Stimulated activated CD8-positive, alpha-beta memory T cell treated with anti-CD3 and anti-CD28 coated beads, Interleukin-12 subunit alpha, Interleukin-12 subunit beta, amount 100 ng/mL, for 24 hours (primary cell): ENCODE data around the gene POMT1.
A peak's percentile ranks its signal among the peaks of the same experiment; 100 is the strongest.

Source experiments
- DNase-seq: peaks from one replicate; pipeline ENCODE4 v3.0.0-alpha.2; 2020; ENCODE audit errors: extremely low read depth

The POMT1 gene

DNA sequence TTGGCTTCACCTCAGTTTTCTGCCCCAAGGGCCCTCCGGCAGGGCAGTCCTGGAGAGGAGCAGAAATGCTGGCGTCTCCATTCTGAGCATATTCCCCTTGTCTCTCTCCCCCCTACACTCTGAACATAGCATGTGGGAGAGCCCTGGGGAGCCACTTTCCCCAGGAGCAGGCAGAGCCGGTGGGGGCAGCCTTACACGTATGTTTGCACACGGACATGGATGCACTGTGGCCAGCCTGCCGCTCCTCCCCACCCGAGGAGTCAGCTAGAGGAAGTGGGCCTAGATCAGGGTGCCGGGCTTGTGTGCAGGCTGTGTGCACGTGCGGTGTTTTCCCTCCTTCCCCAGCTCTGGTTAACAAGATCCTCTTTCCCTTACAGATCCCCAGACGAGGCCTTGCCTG lies 25.4 kb upstream of the POMT1 start:
- no peak for DNase-seq

DNA sequence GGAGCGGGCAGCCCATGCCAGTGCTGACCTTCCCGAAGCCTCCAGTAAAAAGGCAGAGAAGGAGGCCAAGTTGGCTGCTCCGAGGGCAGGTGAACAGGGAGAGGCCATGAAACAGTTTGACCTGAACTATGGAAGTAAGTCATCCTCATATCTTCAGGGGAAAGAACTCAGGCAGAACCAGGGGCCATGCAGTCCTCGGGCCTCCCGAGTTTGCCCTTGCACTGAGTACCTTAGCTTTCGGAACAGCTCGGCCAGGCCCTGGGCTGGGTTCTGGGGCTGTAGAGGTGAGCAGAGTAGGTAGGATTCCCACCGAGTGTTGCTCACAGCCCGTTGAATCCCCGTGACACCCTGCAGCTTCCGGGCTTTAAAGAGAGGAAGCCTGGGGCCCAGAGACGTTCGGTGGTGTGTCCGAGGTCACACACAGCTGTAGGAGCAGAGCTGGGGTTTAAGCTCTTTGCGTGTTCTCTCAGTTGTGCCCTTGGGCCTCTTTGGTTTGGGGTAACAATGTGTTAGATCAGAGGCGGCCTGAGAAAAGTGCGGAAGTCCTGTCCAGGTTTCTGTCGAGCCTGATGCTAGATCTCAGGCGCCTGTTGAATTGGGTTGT lies 24.8 kb upstream of the POMT1 start:
- DNase-seq = no peak

DNA sequence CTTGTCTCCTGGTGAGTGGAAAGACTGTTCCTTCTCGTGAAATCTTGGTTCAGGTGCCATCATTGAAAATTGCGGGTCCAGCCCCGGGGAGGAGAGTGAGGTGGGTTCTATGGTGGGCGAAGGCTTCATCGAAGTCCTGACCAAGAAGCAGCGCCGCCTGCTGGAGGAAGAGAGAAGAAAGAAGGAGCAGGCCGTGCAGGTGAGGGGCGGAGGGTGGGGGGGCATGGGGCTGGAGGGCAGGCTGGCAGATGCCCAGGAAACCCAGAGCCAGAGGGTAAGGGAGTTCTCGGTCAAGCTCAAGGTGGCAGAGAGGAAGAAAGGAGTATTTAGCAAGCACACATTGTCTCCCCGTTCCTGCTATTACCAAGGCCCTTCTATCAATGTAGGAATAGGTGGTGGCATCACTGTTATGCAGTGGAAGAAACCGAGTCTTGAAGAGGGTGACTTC lies 24.3 kb upstream of the POMT1 start:
- DNase-seq = peak; percentile 15

DNA sequence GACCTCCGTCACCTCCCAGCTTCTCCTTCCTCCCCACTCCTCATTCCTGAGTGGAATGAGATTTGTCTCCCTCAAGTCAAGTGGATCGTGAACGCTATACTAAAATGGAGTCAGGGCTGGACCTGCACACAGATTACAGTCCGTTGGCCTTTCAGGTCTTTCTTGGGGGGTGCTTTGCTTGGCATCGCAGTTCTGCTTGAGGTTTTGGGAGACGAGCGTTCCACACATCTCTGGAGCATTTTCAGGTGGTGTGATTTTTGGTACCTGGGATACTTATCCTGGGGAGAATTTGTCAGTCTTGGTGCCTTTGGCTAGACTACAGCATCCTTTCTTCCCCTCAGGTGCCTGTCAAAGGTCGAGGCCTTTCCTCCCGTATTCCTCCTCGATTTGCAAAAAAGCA lies 23.8 kb upstream of the POMT1 start:
- DNase-seq = no peak

DNA sequence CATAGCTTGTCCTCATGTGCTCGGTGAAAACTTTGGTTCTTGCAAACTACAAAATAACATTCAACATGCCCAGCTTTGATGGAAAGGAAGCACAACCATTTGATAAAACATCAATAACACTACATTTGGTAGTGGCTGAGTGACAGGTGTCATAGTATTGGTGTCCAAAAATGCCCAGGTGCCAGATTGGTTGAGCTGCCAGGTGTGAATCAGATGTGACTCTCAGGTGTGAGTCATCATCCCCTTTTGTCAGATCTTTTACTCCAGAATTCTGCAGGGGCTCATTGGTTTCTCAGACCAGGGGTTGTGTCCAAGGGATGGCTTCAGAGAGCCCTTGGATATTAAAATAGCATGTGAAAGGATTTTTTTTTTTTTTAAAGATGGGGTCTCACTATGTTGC lies 22.5 kb upstream of the POMT1 start:
- DNase-seq = no peak

DNA sequence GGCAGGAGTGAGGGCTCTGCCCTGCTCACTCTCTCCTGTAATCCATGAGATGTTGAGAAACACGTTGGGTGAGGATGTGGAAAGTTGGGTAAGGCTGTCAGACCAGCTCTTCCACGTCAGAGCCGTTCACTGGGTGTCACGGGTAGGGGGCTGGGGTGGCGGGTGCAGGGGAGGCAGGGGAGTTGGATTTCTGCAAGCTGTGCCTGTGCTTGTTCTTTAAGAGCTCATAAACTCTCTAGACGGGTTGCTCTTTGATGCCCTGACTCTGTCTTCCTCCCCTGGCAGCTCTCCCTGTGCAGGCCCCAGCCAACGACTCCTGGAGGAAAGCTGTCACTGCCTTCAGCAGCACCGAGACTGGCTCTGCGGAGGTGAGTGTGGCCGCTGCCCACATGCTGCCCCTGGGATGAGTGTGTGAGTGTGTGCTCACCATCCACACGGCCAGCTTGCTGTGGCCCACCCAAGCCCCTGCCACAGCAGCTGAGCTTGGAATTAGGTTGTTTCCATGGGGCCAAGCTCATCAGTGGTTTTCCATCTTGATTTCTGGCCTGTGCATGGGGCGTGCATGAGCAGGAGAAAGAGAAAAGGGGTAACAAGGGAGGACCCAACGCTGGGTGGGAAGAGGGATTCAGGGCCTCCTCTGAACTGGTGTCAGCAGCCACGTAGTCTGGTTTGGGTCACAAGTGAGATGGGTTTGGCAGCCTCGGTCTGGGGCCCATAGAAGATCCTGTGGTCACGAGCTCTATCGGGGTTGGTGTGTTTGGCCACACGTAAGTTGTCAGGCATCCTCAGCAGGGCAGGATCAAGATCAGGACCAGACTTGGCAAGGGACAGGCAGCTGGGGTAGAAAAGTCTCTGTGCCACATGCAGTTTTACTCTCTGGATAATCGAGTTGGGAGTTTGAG lies 21.0 kb upstream of the POMT1 start:
- no peak for DNase-seq

DNA sequence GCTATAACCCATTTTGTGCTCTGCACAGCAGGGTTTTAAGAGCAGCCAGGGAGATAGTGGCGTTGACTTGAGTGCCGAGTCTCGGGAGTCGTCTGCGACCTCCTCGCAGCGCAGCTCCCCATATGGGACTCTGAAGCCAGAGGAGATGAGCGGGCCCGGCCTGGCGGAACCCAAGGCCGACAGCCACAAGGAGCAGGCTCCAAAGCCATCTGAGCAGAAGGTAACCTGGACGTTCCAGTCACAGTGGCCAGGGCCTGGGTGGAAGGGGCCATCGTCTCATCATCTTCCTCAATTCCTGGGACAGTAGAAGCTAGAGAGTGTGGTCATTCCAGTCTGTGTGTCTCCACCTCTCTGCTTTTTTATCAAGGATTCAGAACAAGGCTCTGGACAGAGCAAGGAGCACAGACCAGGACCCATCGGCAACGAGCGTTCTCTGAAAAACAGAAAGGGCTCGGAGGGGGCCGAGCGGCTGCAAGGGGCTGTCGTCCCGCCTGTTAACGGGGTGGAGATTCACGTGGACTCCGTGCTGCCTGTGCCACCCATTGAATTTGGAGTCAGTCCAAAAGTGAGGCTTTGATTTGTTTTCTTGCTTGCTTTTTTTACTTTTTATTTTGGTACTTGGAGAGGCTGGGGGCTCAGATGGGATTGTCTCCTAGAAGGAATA lies 20.2 kb upstream of the POMT1 start:
- no peak for DNase-seq

DNA sequence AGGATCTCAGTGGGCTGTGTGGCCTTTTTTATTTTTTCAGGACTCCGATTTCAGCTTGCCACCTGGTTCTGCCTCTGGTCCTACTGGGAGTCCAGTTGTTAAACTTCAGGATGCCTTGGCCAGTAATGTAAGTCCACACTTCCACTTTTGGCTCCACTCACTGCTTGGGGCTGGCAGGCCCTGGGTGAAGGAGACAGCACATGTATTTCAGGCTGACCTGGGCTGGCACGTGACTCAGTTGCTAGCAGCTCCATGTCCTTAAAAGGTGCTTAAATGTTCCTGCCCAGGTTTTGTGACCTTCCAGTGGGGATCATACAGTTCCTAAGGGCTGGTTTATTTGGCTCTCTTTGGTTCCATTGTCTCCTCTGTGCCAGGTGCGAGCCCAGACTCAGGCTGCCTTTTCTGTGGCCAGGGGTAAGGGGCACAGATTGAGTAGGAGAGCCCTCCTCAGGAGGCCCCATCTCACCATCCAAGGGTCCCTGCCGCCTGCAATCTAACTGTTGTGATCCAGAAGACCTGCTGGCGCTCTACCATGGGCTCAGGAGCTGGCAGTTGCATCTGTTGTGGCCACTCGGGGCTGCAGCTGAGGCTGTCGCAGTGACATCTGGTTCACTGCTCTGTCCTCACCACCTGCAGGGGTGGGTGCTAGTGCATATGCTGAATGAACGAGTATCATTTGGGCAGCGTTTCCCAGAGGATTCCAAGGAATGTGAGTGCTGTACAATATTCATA lies 19.2 kb upstream of the POMT1 start:
- no peak for DNase-seq

DNA sequence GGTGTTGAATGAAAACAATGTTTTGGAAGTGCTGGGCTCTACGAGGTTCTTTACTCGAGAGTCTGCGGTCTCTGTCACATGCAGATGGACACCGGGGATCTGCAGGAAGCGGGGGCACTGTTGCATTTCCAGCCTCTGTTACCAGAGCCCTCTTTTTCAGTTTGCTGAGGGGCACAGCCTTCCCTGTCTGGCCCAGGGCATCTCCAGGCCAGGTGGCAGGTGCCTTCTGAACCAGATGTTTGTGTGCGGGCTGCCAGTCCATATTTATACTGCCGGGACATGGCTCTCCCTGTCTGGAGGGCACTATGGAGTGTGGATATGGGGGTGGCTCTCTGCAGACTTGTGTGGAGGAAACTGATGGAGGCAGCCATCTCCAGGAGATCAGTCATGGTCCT lies 18.7 kb upstream of the POMT1 start:
- DNase-seq = no peak

DNA sequence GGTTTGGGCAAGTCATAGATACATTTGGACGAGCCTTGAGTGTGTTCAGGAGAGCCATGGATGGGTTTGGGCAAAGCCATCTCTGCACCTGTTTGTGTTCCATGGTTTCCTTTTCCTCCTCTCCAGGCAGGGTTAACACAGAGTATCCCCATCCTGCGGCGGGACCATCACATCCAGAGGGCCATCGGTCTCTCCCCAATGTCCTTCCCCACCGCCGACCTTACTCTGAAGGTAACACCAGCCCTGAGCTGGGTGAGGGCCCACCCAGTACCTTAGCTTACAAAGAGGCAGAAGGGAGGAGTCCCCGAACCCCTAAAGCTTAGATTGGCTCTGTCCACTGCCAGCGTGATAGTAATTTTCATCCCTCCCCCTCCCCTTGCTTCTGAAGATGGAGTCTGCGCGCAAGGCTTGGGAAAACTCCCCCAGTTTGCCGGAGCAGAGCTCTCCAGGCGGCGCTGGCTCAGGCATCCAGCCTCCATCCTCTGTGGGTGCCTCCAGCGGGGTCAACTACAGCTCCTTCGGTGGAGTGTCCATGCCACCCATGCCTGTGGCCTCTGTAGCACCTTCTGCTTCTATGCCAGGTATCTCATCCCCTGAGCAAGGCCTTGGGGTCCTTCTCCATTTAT lies 18.0 kb upstream of the POMT1 start:
- DNase-seq = no peak

DNA sequence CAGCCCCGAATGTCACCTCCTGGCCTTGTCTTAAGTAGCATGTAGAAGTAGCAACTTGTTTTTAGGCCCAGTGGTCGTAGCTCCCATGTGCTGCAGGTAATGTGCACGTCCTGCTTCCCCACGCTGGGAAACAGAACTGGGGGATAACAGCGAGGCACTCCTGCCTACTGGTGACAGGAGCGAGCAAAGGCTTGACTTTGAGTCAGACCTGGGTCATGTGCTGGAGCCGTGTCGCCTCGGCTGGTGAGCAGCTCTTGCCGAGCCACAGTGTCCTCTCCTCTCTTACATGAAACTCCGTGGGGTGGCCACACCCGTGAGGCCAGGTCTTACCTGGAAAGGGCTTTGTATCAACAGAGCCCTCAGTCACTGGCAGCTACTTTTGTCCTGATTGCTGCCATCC lies 17.5 kb upstream of the POMT1 start:
- no peak for DNase-seq

DNA sequence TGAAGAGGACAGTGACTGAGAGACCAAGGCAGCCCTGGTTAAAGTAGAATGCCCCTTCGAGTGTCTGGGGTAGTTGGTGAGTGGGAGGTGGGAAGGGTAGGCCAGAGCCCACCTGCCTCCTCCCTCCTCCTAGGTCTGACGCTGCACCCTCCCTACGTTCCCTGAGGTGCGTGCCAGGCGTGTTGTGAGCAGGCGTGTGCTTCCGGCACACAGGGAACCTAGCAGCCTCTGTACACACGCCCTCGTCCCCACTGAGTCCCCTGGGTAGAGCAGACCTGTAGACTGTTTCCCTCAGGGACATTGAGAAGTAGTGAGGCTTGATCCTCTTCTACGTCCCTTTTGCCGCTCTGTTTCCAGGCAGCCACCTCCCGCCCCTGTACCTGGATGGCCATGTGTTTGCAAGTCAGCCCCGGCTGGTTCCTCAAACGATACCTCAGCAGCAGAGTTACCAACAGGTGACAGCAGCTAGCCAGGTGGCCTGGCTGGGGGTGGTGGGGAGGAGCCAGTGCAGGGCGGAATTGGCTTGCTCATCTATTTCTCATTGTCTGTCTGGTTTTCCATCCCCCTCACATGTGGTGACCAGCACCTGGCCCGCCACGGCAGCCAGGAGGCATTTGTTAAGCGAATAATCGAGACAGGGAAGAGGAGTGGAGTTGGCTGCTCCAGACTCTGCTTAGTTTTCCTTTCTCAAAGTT lies 16.8 kb upstream of the POMT1 start:
- DNase-seq = no peak

DNA sequence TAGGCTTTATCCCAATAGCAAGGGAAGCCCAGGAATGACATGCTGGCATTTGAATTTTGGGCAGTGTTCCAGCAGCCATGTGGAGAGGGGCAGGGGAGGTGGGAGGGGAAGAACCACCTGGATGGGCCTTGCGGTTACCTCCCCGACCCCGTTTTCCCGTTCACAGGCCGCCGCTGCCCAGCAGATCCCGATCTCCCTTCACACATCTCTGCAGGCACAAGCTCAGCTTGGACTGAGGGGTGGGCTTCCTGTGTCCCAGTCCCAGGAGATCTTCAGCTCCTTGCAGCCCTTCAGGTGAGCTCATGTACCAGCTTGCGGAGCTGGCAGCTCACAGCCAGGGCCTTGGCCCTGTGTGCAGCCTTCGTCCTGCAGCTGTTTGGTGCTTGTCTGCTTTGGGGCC lies 15.7 kb upstream of the POMT1 start:
- DNase-seq = no peak

DNA sequence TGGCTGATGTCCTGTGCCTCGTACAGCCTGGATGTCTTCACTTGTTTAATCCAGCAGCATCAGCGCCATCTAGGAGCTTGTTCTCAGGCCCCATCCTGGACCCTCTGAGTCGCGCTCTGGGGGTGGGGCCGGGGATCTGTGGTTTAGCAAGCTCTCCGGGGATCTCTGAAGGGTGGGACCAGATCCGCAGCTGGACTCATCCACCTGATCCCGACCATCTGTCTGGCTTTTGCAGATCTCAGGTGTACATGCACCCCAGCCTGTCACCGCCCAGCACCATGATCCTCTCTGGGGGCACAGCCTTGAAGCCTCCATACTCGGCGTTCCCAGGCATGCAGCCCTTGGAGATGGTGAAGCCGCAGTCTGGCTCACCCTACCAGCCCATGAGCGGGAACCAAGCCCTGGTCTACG lies 15.1 kb upstream of the POMT1 start:
- no peak for DNase-seq

DNA sequence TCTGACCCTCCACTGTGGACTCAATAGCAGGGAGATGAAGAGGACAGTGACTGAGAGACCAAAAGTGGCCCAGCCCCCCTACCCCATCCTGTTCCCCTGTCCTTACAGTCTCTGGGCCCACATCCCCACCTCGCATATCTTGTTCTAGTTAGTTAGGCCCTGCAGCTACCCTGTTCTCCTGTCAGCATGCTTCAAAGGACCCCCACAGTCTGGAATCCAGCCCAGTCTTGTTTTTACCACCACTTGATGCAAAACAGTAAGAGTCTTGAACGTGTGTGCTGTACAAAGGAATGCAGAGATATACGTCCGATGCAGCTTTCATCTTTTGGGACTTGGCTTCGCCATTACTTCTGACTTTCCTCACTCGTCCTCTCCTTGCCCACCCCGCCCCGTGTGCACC lies 12.2 kb upstream of the POMT1 start:
- no peak for DNase-seq

DNA sequence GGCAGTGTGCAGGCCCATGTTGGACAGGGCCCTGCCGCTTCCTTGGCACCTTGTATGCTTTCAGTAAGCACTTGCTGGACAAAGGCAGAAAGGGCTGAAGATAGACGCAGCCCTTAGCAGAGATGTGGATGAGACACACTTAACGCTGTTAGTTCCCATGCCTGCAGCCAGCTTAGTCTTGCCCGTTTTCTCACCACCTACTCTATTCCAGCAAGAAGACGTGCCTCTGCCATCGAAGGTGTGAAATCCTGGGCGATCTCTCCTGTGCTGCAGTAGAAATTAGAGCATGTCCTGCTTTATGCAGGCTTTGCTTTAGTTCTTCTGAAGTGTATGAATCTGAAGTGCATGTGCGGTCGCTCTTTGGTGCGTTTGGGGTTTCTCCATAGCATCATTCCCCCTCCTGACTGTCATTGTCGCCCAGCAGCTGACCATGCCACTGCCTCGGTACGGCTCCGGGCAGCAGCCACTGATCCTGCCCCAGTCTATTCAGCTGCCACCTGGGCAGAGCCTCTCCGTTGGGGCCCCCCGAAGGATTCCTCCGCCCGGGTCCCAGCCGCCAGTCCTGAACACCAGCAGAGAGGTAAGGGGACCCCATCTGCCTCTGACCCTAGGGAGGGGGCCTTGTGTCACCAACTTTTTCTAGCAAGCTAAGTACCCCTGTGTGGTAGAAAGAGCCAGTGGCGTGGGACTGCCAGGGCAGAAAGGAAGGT lies 11.6 kb upstream of the POMT1 start:
- DNase-seq = no peak

DNA sequence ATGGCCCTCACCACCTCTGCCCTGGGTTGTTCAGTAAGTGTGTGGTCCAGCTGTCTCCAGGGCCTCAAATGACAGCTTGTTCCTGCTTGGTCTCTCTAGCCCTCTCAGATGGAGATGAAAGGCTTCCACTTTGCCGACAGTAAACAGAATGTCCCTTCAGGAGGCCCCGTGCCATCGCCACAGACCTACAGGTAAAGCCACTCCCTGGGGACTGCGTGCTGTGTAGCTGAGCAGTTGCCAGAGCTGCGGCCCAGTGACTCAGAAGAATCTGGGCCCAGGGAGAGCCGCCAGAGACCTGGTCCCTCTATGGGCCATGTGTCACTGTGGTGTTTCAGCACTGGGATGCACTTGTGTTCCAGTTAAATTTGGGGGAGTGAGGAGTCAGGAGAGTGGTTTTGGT lies 10.6 kb upstream of the POMT1 start:
- DNase-seq = no peak

DNA sequence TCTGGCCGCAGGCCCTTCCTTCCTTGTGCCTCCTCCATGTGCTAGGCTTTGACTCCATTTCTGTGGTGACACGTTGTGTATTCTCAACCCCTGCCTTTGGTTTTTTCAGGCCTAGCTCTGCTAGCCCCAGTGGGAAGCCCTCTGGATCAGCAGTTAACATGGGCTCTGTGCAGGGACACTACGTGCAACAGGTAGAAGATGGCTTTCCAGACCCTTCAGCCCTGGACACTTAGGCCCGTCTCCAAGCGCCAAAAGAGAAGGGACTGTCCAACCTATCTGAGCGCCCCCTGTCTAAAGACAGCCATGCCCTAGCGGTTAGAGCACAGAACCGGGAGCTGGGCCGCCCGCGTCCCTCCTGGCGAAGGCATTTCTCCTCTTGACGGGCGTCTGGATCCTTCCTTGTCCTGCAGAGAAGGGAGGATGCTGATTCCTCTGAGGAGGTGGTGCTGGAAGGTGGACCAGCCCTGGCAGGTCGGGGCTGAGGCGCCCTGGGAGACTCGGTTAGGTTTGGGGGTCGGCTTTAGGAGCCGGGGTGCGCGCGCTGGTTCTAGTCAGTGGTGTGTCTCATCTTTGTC lies 8.3 kb upstream of the POMT1 start:
- DNase-seq = no peak

DNA sequence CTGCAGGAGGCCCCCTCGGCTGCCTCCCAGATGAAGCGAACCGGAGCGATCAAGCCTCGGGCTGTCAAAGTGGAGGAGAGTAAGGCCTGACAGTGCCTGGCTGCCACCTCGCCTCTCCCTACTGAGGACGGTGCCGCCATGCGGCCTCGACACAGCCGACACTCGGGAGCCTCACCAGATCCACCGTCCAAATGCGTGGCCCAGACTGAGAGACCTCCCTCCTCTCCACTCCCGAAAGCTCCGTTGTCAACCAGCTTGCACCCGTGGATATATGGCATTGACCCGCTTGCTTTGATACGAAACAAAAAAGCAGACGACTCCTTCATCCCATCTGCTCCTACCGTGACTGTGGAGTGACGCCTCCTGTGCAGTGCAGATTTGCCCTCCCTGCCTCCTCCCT lies 6.9 kb upstream of the POMT1 start:
- no peak for DNase-seq

DNA sequence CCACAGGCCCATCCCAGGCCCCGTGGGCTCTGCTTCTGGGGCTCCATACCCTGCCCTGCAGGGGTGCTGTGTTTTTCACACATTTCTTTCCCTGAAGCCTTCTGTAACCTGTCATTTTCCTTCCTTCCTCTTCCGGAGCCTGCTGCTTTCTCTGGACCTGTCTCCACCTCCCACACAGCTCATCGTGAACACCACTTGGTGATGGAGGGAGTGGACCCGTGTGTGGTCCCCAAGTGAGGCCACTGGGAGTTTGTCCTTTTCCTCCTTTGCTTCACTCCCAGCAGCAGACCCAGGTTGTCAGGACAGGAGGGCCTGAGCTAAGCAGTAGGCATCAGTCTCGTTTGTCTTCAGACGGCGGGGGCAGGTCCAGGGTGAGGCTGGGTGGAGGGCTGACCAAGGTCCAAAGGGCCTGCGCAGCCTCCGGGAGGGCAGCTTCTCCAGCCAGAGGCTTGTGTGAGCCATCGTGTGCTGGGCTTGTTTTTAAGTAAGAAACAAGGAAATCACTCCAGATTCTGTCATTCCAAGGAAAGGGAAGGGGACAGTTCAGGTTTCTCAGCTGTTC lies 5.8 kb upstream of the POMT1 start:
- no peak for DNase-seq
